ENCODE data around the gene RPS6KA2.

The RPS6KA2 gene

DNA sequence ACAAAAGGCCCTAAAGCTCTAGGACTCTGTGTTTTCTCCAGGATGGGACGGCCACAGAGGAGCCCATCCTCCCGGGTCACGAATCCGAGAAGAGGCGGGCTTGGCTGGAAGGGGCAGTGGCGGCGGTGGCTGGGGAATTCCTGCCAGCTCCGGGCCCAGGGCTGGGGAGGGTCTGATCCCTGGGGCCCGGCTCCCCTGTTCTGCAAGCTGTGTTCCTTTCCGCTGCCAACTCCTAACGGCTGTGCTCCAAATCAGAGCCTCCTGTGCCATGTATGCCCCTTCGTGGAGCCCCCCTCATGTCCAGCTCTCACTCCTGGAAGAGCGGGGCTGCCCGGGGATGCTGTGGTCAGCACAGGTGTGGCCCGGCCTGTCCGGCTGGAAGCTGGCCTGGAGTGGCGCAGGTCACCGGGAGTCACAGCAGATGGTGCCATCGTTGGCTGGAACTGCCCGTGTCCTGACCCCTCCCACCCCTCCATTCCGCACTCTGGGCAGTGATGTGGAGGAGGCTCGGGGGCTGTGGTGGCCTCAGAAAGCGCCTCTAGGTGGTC is 156.1 kb downstream of the RPS6KA2 start:
- no peak for DNase-seq (ENCODE audit: low read depth in 3 of 3, low spot score in 1 of 3)

GRCh38 chr6:166470029-166470862 is 156.8 kb downstream of the RPS6KA2 start:
- no peak for DNase-seq (ENCODE audit: low read depth in 3 of 3, low spot score in 1 of 3)

- DNase-seq (ENCODE audit: low read depth in 3 of 3, low spot score in 1 of 3) = no peak
These were observed 157.6 kb downstream of the RPS6KA2 start for GRCh38 chr6:166469426-166469961.

GRCh38 chr6:166467436-166468000 is 159.5 kb downstream of the RPS6KA2 start:
- no peak for DNase-seq (ENCODE audit: low read depth in 3 of 3, low spot score in 1 of 3)

GRCh38 chr6:166466178-166467122 is 160.6 kb downstream of the RPS6KA2 start:
- no peak for DNase-seq (ENCODE audit: low read depth in 3 of 3, low spot score in 1 of 3)

GRCh38 chr6:166465671-166466087 is 161.4 kb downstream of the RPS6KA2 start:
- no peak for DNase-seq (ENCODE audit: low read depth in 3 of 3, low spot score in 1 of 3)

DNA sequence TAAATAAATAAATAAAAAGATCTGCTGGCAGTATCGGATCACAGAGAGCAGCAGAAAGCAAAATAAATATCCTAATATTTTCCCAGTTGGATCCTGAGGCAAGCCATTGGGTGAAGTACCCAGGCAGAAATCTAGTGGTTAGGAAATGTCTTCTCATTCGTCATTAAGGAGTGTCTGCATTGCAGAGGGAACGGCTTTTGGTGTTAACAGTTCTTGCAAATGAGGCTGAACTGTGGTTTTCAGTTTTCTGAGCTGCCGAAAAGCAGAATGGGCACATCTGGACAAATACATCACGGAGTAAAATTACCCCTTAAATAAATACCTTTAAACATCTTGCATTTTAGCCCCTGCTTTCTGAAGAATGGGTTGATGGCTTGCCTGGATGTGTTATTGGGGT is 162.1 kb downstream of the RPS6KA2 start:
- no peak for DNase-seq (ENCODE audit: low read depth in 3 of 3, low spot score in 1 of 3)

- DNase-seq (ENCODE audit: low read depth in 3 of 3, low spot score in 1 of 3) = no peak
These were observed 162.7 kb downstream of the RPS6KA2 start for GRCh38 chr6:166464068-166465002.

GRCh38 chr6:166463359-166464067 is 163.5 kb downstream of the RPS6KA2 start:
- DNase-seq (ENCODE audit: low read depth in 3 of 3, low spot score in 1 of 3) = no peak

DNA sequence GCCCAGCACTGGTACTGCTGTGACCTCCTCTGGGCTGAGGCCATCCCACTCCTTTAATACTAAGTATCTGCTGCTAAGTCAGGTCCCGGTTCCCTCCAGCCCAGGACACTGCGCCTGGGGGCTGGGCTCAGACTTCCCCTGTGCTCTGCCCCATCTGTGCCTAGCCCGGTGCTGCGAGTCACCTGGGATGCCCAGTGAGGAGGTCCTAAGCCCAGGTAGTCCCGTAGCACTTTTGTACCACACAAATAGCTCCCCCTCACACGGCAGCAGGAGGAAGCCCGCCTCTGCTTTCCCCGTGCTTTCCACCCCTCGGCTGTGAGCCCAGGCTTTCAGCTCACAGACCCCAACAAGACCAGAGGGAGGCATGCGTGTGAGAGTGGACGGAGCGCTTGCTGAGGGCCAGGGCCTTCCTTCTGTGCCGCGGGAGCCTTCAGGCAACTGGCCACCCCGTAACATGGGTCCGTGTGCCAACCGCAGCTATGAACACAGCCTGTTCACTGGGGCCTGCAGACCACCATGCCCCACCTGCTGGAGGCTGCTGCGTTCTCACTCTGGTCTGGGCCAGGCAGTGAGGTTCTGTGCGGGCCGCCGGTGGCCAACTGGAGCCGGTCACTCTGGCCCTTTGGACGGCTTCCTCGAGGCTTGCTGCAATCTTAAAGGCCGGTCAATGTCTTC is 164.5 kb downstream of the RPS6KA2 start:
- DNase-seq (ENCODE audit: low read depth in 3 of 3, low spot score in 1 of 3) = no peak

GRCh38 chr6:166461821-166462460 is 165.1 kb downstream of the RPS6KA2 start:
- no peak for DNase-seq (ENCODE audit: low read depth in 3 of 3, low spot score in 1 of 3)

GRCh38 chr6:166460473-166461437 is 166.3 kb downstream of the RPS6KA2 start:
- no peak for DNase-seq (ENCODE audit: low read depth in 3 of 3, low spot score in 1 of 3)

DNA sequence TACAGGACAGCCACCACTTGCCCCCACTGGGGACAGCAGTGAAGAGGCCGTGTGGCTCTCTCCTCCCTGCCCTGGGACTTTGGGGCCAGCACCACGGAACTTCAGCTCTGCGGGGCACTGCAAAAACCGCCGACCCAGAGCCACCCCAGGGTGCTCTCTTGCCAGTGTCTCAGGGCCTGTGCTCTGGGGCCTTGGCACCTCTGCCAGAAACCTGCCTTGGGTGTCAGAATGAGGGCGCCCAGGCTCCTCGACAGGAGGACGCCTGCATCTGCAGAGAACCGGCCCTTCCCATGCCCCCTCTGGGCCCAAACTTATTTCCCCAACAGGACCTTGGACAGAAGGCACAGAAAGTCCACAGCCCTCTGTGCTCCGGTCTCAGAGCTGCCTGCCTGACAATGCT is 167.1 kb downstream of the RPS6KA2 start:
- DNase-seq (ENCODE audit: low read depth in 3 of 3, low spot score in 1 of 3) = no peak

GRCh38 chr6:166459272-166459671 is 167.8 kb downstream of the RPS6KA2 start:
- DNase-seq (ENCODE audit: low read depth in 3 of 3, low spot score in 1 of 3) = no peak

DNA sequence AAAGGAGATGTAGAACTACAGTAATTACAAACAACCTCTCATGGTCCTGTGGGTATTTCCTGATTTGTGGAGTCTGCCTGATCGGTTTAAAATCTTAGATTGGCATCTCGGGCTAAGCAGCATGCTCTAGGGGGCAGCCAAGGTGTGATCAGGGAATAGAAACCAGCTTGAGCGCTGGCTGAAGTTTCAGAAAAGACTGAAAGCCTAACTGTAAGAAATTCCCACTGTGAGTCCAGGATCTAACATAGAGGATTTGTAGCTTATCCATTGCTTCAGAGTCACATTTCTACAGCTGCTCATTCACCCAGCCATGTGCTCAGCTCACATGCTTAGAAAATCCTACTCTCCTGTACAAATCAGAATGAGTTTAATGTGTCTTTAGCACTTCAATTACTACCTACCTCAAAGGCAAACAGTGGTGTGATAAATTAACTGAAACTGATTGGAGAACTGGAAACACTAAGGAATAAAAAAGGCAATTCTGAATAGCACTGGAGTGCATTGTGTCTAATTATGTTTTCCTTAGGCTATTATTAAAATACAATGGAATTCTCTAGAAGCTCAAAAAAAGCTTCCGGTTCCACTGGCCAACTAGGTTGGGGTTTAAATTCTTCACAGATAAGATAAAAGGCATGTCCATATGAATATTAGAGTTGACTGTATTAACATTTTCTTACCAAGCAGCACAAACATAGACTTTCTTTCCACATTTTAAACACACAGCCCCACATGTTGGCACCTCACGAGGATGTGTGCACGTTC is 170.5 kb downstream of the RPS6KA2 start:
- DNase-seq (ENCODE audit: low read depth in 3 of 3, low spot score in 1 of 3) = no peak

Data from stimulated activated CD4-positive, alpha-beta T cell treated with anti-CD3 and anti-CD28 coated beads, TNF-alpha, amount 100 ng/mL, for 1 hour (primary cell).